Mesothelial cell of epicardium (in vitro differentiated cells): ENCODE data around the gene UBA52. TPM values are rescaled to one million over a fixed set of nuclear protein-coding genes. Genes with fewer than 3 reads are reported as not detected.

Experiments
- DNase-seq, 2 experiments: peaks; one replicate each; pipeline ENCODE4 v3.0.0; 2021; ENCODE audit warnings: low spot score in 2 of 2; ENCODE audit not compliant: unreplicated experiment in 2 of 2
- H3K27ac Mint-ChIP-seq: 2 replicates; pipeline ENCODE4 v1.8.0; 2021; ENCODE audit warnings: mixed read lengths
- H3K27me3 Mint-ChIP-seq: 2 replicates; pipeline ENCODE4 v1.8.0; 2021; ENCODE audit warnings: low read depth, mixed read lengths
- H3K36me3 Mint-ChIP-seq: 2 replicates; pipeline ENCODE4 v1.8.0; 2021; ENCODE audit warnings: mixed read lengths
- H3K4me1 Mint-ChIP-seq: 2 replicates; pipeline ENCODE4 v1.8.0; 2021; ENCODE audit warnings: mixed read lengths
- H3K4me3 Mint-ChIP-seq: 2 replicates; pipeline ENCODE4 v1.8.0; 2021; ENCODE audit warnings: mild to moderate bottlenecking, moderate library complexity, mixed read lengths
- H3K9me3 Mint-ChIP-seq: 2 replicates; pipeline ENCODE4 v1.8.0; 2021; ENCODE audit warnings: mixed read lengths
- total RNA-seq: library from RNA; stranded (reverse); gene quantifications from 3 replicates; pipeline ENCODE4 v1.2.1, GENCODE V29; 2021
- TF ChIP-seq, protein P1 (sequence below): fragments of 200-600 bp; sonication (generic); IDR thresholded peaks from one replicate; pipeline ENCODE4 v1.5.0; 2021; ENCODE audit warnings: antibody characterized with exemption; ENCODE audit not compliant: unreplicated experiment

Gene UBA52
- total RNA-seq, 1 donor from 2014 or later, result 846 TPM

DNA sequence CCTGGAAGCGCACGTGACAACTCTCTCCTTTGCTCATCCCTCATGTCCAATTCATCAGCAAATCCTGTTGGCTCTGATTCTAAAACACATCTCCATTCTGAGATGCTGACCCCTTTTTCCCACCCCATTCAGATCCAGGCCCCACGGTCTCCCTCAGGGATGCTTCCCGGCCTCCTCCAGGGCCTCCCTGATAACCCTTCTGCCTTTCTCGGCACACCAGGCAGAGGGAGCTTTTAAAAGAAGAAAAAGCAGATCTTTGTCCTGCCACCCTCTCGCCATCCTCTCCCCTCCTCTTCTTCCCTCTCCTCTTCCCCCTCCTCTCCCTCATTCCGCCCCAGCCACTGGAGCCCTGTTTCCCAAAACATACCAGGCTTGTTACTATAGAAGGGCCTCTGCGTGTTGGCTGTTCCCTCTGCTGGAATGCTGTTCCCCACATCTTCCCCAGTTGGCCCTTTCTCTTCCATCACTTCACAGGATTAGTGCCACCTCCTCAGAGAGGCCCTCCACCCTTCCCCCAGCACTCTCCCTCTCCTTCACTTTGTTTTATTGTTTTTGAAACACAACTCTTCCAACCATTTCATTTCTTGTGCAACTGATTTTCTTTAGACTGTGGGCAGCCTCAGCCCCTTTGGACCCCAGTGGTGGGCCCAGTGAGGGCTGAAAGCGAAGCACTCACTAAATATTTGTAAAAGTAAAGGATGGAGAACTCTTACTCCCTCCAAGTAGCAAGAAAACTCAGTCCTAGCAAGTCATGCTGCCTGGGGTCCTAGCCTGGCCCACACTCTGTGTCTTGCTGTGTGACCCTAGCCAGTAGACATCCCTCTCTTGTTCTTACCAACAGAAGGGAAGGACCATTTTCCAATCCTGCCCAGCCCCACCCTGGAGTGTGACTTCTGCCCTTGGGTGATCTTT lies 37.4 kb downstream of the UBA52 start:
- peaks cover 84% of the 10 kb centered on the region for H3K27me3 Mint-ChIP-seq
- H3K27ac Mint-ChIP-seq, result no peak overlapping the region
- H3K9me3 Mint-ChIP-seq, result no peaks in the 10 kb centered on the region

DNA sequence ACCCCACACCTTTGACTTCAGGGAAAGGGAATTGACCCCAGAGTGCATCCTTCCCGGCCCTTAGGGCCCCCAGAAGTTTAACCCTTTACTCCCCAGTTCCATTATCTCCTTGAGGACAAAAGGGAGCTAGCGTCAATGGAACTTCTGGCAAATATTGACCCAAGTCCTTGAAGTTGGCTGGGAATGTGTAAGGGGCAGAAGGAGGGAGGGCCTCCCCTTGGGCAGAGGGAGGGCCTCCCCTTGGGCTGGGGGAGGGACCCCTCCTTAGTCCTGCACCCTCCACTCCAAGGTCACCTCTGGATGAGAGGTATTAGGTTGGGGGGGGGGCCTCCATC lies 38.0 kb downstream of the UBA52 start:
- no peaks in the 10 kb centered on the region for H3K9me3 Mint-ChIP-seq
- no peak overlapping the region for H3K4me3 Mint-ChIP-seq
- H3K4me1 Mint-ChIP-seq, result peaks cover 32% of the 10 kb centered on the region
- no peak overlapping the region for H3K27ac Mint-ChIP-seq
- DNase-seq, result no peak
- TF ChIP-seq, protein P1, sequence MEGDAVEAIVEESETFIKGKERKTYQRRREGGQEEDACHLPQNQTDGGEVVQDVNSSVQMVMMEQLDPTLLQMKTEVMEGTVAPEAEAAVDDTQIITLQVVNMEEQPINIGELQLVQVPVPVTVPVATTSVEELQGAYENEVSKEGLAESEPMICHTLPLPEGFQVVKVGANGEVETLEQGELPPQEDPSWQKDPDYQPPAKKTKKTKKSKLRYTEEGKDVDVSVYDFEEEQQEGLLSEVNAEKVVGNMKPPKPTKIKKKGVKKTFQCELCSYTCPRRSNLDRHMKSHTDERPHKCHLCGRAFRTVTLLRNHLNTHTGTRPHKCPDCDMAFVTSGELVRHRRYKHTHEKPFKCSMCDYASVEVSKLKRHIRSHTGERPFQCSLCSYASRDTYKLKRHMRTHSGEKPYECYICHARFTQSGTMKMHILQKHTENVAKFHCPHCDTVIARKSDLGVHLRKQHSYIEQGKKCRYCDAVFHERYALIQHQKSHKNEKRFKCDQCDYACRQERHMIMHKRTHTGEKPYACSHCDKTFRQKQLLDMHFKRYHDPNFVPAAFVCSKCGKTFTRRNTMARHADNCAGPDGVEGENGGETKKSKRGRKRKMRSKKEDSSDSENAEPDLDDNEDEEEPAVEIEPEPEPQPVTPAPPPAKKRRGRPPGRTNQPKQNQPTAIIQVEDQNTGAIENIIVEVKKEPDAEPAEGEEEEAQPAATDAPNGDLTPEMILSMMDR, result no peak
- peaks cover 84% of the 10 kb centered on the region for H3K27me3 Mint-ChIP-seq
- H3K36me3 Mint-ChIP-seq, result no peaks in the 10 kb centered on the region

More for the DNA sequence above, 37.4 kb downstream of the UBA52 start:
- no peak for DNase-seq
- Mint-ChIP-seq H3K4me1 (peaks cover 29% of the 10 kb centered on the region), H3K36me3 (no peaks in the 10 kb centered on the region), H3K4me3 (no peak overlapping the region)
- TF ChIP-seq, protein P1, result no peak

DNA sequence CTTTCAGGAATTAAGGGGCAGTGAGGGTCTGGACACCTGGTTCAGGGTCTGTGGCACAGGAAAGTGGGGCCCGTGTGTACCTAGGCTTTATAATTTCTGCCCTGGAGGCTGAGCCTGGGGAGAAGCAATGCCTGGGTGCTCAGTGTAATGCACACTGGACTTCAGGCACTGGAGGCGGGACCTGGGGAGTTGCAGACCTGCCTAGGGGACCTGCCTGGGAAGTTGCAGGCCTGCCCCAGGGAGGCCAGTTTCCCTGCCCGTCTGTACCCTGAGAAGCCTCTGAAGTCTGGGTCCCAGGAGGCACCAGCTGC lies 38.5 kb downstream of the UBA52 start:
- Mint-ChIP-seq H3K36me3 (no peaks in the 10 kb centered on the region), H3K4me3 (no peak overlapping the region), H3K27me3 (peaks cover 84% of the 10 kb centered on the region), H3K27ac (no peak overlapping the region), H3K9me3 (no peaks in the 10 kb centered on the region), H3K4me1 (peaks cover 32% of the 10 kb centered on the region)
- TF ChIP-seq, protein P1, result no peak
- no peak for DNase-seq

DNA sequence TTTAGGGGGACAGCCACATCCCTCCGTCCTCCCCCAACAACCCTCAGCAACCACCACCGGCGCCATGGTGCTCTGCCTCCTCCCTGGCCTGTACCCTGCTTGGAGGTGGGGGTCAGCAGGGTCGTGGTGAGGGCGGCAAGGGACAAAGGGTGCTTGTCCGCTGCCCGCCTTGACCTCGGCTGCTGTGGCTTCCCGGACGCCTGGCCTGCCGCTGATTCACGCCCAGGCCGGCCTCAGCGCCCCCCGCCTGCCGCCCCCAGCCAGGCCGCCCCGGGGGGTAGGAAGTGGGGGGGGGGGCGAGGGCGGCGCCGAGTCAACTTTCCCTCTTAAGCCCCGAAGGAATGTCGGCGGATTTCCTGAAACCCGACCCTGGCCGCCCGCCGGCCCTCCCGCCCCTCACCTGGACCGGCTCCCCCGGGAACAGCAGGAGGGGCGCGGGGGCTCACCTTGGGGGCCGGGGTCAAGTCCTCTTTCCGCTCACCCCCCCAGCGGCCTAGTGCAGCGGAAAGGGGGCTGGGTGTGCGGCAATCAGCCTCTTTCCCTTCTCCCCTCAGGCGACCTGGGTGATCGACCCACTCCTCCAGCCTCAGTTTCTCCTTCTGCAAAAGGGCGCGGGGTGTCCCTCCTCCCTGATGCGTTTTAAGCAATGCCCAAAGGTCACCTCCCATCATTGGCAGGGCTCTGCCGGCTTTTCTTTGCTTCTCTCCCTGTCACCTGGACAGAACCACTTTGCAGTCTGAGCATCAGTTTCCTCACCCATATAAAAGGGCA lies 39.1 kb downstream of the UBA52 start:
- Mint-ChIP-seq H3K4me1 (peaks cover 29% of the 10 kb centered on the region), H3K4me3 (peak overlapping the region; percentile 57), H3K27ac (no peak overlapping the region), H3K36me3 (no peaks in the 10 kb centered on the region), H3K9me3 (no peaks in the 10 kb centered on the region), H3K27me3 (peaks cover 84% of the 10 kb centered on the region)
- DNase-seq, result no peak
- TF ChIP-seq, protein P1, result no peak

DNA sequence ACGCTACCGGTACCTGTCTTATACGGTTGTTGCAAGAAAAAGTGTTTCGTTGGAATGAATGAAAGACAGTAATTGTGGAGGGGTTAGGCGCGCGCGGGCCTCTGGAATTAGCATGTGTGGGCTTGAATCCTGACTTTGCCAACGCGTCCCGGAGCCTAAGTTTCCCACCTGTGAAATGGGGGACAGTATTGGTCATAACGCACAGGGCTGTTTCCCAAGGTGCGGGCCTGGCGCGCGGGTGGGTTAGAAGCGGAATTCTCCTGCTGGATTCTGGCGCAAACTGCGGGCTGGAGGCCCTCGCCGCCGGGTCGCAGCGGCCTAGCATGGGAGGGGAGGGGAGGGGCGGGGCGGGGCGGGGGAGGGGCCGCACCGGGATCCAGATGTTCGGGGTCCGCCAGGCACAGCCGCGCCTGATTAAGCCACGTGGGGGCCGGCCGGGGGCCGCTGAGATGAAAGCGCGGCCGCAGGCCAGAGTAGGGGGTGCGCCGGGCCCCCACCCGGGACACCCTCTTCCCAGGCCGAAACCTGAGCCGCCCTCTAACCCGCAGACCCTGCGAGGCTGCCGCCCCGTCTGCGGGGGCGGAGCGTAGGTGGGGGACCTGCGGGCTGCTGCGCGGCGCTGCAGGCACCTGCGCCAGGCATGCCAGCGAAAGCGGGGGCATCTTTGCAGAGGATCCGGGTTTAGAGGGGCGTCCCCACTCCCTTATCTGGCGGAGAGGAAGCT lies 39.8 kb downstream of the UBA52 start:
- DNase-seq, result no peak
- Mint-ChIP-seq H3K27ac (no peak overlapping the region), H3K4me3 (peak overlapping the region; percentile 65), H3K4me1 (peaks cover 29% of the 10 kb centered on the region), H3K9me3 (no peaks in the 10 kb centered on the region), H3K36me3 (no peaks in the 10 kb centered on the region), H3K27me3 (peaks cover 90% of the 10 kb centered on the region)
- TF ChIP-seq, protein P1, result no peak
